ENCODE measurements around the gene CASQ1.

Gene CASQ1

GRCh38 chr1:160193091-160193819 lies 2.9 kb downstream of the CASQ1 start:
- TF ChIP-seq EZH2phosphoT487 (IDR thresholded peaks at IDR 0.05; ENCODE audit: low read depth), result no peak
- TF ChIP-seq CTCF (IDR thresholded peaks at IDR 0.05; ENCODE audit: low read depth, low read length), result peak; percentile 98
- peaks cover 32% of the 10 kb centered on the region for H3K4me1 ChIP-seq (ENCODE audit: low read length)
- peak overlapping the region; percentile 54; the same call in 1 of the 2 replicates for H2AFZ ChIP-seq (ENCODE audit: low read depth, low read length)
- H3K27ac ChIP-seq (ENCODE audit: low read length), result no peak overlapping the region
- peak overlapping the region; percentile 32 for H3K9ac ChIP-seq (ENCODE audit: low read length)
- H3K79me2 ChIP-seq (ENCODE audit: low read length), result no peaks in the 10 kb centered on the region
- no peaks in the 10 kb centered on the region for H4K20me1 ChIP-seq (ENCODE audit: insufficient read depth, low read length)
- H3K4me2 ChIP-seq (ENCODE audit: low read length), result peak overlapping the region; percentile 70
- no peaks in the 10 kb centered on the region for H3K9me3 ChIP-seq (ENCODE audit: insufficient read depth, low read length)
- H3K36me3 ChIP-seq (replicated peaks; ENCODE audit: low read depth, low read length), result no peaks in the 10 kb centered on the region
- peak overlapping the region; percentile 66 for H3K4me3 ChIP-seq (ENCODE audit: low read length)
- H3K27me3 ChIP-seq (ENCODE audit: low read depth, low read length), result peaks cover 6% of the 10 kb centered on the region; the same call in 1 of the 2 replicates

GRCh38 chr1:160193832-160194736 lies 3.7 kb downstream of the CASQ1 start:
- no peaks in the 10 kb centered on the region for H3K36me3 ChIP-seq (replicated peaks; ENCODE audit: low read depth, low read length)
- H3K9me3 ChIP-seq (ENCODE audit: insufficient read depth, low read length), result no peaks in the 10 kb centered on the region
- TF ChIP-seq CTCF (IDR thresholded peaks at IDR 0.05; ENCODE audit: low read depth, low read length) (no peak), EZH2phosphoT487 (IDR thresholded peaks at IDR 0.05; ENCODE audit: low read depth) (no peak)
- H3K9ac ChIP-seq (ENCODE audit: low read length), result no peak overlapping the region
- H2AFZ ChIP-seq (ENCODE audit: low read depth, low read length), result no peak overlapping the region
- H3K79me2 ChIP-seq (ENCODE audit: low read length), result no peaks in the 10 kb centered on the region
- H3K4me3 ChIP-seq (ENCODE audit: low read length), result no peak overlapping the region
- H3K27me3 ChIP-seq (ENCODE audit: low read depth, low read length), result peaks cover 6% of the 10 kb centered on the region; the same call in 1 of the 2 replicates
- H3K4me2 ChIP-seq (ENCODE audit: low read length), result peak overlapping the region; percentile 70; the same call in 1 of the 2 replicates
- H4K20me1 ChIP-seq (ENCODE audit: insufficient read depth, low read length), result no peaks in the 10 kb centered on the region
- H3K27ac ChIP-seq (ENCODE audit: low read length), result no peak overlapping the region
- peaks cover 25% of the 10 kb centered on the region for H3K4me1 ChIP-seq (ENCODE audit: low read length)

GRCh38 chr1:160194737-160195059 lies 4.3 kb downstream of the CASQ1 start:
- no peak overlapping the region for H3K27ac ChIP-seq (ENCODE audit: low read length)
- no peaks in the 10 kb centered on the region for H3K79me2 ChIP-seq (ENCODE audit: low read length)
- H3K4me1 ChIP-seq (ENCODE audit: low read length), result peaks cover 20% of the 10 kb centered on the region
- H2AFZ ChIP-seq (ENCODE audit: low read depth, low read length), result no peak overlapping the region
- H4K20me1 ChIP-seq (ENCODE audit: insufficient read depth, low read length), result no peaks in the 10 kb centered on the region
- 0 out of 2 replicates have a peak, but pooled peaks cover 2% of the 10 kb centered on the region for H3K27me3 ChIP-seq (ENCODE audit: low read depth, low read length)
- no peaks in the 10 kb centered on the region for H3K9me3 ChIP-seq (ENCODE audit: insufficient read depth, low read length)
- H3K36me3 ChIP-seq (replicated peaks; ENCODE audit: low read depth, low read length), result no peaks in the 10 kb centered on the region
- no peak overlapping the region for H3K9ac ChIP-seq (ENCODE audit: low read length)
- no peak overlapping the region for H3K4me2 ChIP-seq (ENCODE audit: low read length)
- no peak for TF ChIP-seq CTCF (IDR thresholded peaks at IDR 0.05; ENCODE audit: low read depth, low read length)
- no peak for TF ChIP-seq EZH2phosphoT487 (IDR thresholded peaks at IDR 0.05; ENCODE audit: low read depth)
- no peak overlapping the region for H3K4me3 ChIP-seq (ENCODE audit: low read length)

GRCh38 chr1:160196143-160196542 lies 5.8 kb downstream of the CASQ1 start:
- TF ChIP-seq EZH2phosphoT487 (IDR thresholded peaks at IDR 0.05; ENCODE audit: low read depth) (no peak), CTCF (IDR thresholded peaks at IDR 0.05; ENCODE audit: low read depth, low read length) (no peak)
- H3K27me3 ChIP-seq (ENCODE audit: low read depth, low read length), result no peaks in the 10 kb centered on the region
- no peaks in the 10 kb centered on the region for H4K20me1 ChIP-seq (ENCODE audit: insufficient read depth, low read length)
- H3K9ac ChIP-seq (ENCODE audit: low read length), result no peak overlapping the region
- no peak overlapping the region for H3K4me2 ChIP-seq (ENCODE audit: low read length)
- no peaks in the 10 kb centered on the region for H3K9me3 ChIP-seq (ENCODE audit: insufficient read depth, low read length)
- no peak overlapping the region for H3K27ac ChIP-seq (ENCODE audit: low read length)
- no peak overlapping the region for H2AFZ ChIP-seq (ENCODE audit: low read depth, low read length)
- no peak overlapping the region for H3K4me3 ChIP-seq (ENCODE audit: low read length)
- peaks cover 20% of the 10 kb centered on the region for H3K4me1 ChIP-seq (ENCODE audit: low read length)
- no peaks in the 10 kb centered on the region for H3K36me3 ChIP-seq (replicated peaks; ENCODE audit: low read depth, low read length)
- H3K79me2 ChIP-seq (ENCODE audit: low read length), result no peaks in the 10 kb centered on the region
